Measurements from ENCODE around the gene MPEG1. TPM values are rescaled to one million over a fixed set of nuclear protein-coding genes. Genes with fewer than 3 reads are reported as not detected.

The MPEG1 gene
- total and polyA plus RNA-seq, 2 of the 13 experiments (the other 11 are each of a cell fraction or from before 2014, with no cell fraction given) = not detected

GRCh38 chr11:59191095-59191494 is 21.6 kb downstream of the MPEG1 start (continued):
- no peak for TF ChIP-seq ARID4A (CRISPR knock-in tag; IDR thresholded peaks at IDR 0.05; ENCODE audit: borderline replicate concordance)
- no peak for TF ChIP-seq ZNF18 (CRISPR knock-in tag; IDR thresholded peaks at IDR 0.05; ENCODE audit: insufficient replicate concordance)
- no peak for TF ChIP-seq FOSL2 (CRISPR knock-in tag; IDR thresholded peaks at IDR 0.05)
- TF ChIP-seq, protein P1, sequence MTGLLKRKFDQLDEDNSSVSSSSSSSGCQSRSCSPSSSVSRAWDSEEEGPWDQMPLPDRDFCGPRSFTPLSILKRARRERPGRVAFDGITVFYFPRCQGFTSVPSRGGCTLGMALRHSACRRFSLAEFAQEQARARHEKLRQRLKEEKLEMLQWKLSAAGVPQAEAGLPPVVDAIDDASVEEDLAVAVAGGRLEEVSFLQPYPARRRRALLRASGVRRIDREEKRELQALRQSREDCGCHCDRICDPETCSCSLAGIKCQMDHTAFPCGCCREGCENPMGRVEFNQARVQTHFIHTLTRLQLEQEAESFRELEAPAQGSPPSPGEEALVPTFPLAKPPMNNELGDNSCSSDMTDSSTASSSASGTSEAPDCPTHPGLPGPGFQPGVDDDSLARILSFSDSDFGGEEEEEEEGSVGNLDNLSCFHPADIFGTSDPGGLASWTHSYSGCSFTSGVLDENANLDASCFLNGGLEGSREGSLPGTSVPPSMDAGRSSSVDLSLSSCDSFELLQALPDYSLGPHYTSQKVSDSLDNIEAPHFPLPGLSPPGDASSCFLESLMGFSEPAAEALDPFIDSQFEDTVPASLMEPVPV (CRISPR knock-in tag; IDR thresholded peaks at IDR 0.05) = no peak
- TF ChIP-seq ZNF275 (CRISPR knock-in tag; IDR thresholded peaks at IDR 0.05; ENCODE audit: borderline replicate concordance) = no peak
- TF ChIP-seq KDM5B (CRISPR knock-in tag; IDR thresholded peaks at IDR 0.05; ENCODE audit: borderline replicate concordance) = no peak
- TF ChIP-seq RARA (CRISPR knock-in tag; IDR thresholded peaks at IDR 0.05) = peak; percentile 29; the same call in 1 of the 2 replicates
- TF ChIP-seq ELK4 (CRISPR knock-in tag; IDR thresholded peaks at IDR 0.05; ENCODE audit: borderline replicate concordance) = no peak
- peak; percentile 50; the same call in 1 of the 2 replicates for TF ChIP-seq PATZ1 (CRISPR knock-in tag; IDR thresholded peaks at IDR 0.05)
- no peak for TF ChIP-seq ZNF766 (CRISPR knock-in tag; IDR thresholded peaks at IDR 0.05; ENCODE audit: borderline replicate concordance)
- TF ChIP-seq RBFOX2 (IDR thresholded peaks at IDR 0.05; ENCODE audit: low read depth, low read length) = no peak
- no peak for TF ChIP-seq ZNF557 (CRISPR knock-in tag; IDR thresholded peaks at IDR 0.05)
- TF ChIP-seq GABPA (IDR thresholded peaks at IDR 0.05; ENCODE audit: low read depth, low read length) = no peak
- no peak for TF ChIP-seq GABPA (CRISPR knock-in tag; IDR thresholded peaks at IDR 0.05; ENCODE audit: low read depth)

Measured in HepG2 (cell line).